ENCODE measurements around the gene RIC1. TPM values are rescaled to one million over a fixed set of nuclear protein-coding genes. Genes with fewer than 3 reads are reported as not detected.
"Not testable (repeated sequence)": the region's sequence is repeated elsewhere in the genome, so short reads cannot be mapped to it uniquely, and the experiment has no call there.

RIC1 gene
- total and polyA plus RNA-seq, 2 of the 4 experiments (the other 2 are of a cell fraction), result 28.8 to 76.9 TPM

- Histone ChIP-seq H2BK15ac (ENCODE audit: low read depth, low read length) (no peak overlapping the region), H4K20me1 (ENCODE audit: insufficient read depth, low read length) (no peaks in the 10 kb centered on the region), H3K9me3 (ENCODE audit: control insufficient read depth, insufficient read depth, low read length) (peaks cover 20% of the 10 kb centered on the region), H3K14ac (replicated peaks; ENCODE audit: low read depth, low read length) (no peak overlapping the region), H2BK5ac (ENCODE audit: low read depth, low read length, poor library complexity, severe bottlenecking) (no peak overlapping the region), H3K79me1 (ENCODE audit: low read depth in 1 of 2, low read length in 2 of 2) (peaks cover 6 to 11% of the 10 kb centered on the region in 2 experiments; a peak in 2 of 4 replicates), H3K36me3 (ENCODE audit: control insufficient read depth, insufficient read depth, low read length) (peaks cover 37% of the 10 kb centered on the region), H2AFZ (replicated peaks; ENCODE audit: low read length, poor library complexity) (no peak overlapping the region), H4K8ac (ENCODE audit: low read depth in 2 of 2, low read length in 2 of 2) (no peak overlapping the region), H3K27ac (ENCODE audit: insufficient read depth, low read length) (no peak overlapping the region), H3K9ac (ENCODE audit: low read depth, low read length) (no peak overlapping the region), H4K91ac (ENCODE audit: insufficient read depth, low read depth, low read length) (no peak overlapping the region), H2BK120ac (ENCODE audit: low read depth, low read length) (no peak overlapping the region), H3K9me1 (ENCODE audit: insufficient read depth, low read length) (peaks cover 3% of the 10 kb centered on the region; the same call in 1 of the 2 replicates), H4K5ac (ENCODE audit: low read depth, low read length) (no peak overlapping the region), H2BK20ac (ENCODE audit: low read depth, low read length) (no peak overlapping the region), H3K4me2 (ENCODE audit: low read depth, low read length) (no peak overlapping the region), H3K56ac (ENCODE audit: extremely low read depth, insufficient read depth, low read length) (no peak overlapping the region), H3K4me3 (ENCODE audit: insufficient read depth, low read depth, low read length) (no peak overlapping the region), H3K27me3 (ENCODE audit: control insufficient read depth, insufficient read depth, low read length) (no peaks in the 10 kb centered on the region), H2AK5ac (ENCODE audit: low read depth, low read length) (no peak overlapping the region), H3K18ac (ENCODE audit: low read depth, low read length) (no peak overlapping the region), H3K23ac (ENCODE audit: low read depth, low read length) (no peak overlapping the region), H3K4ac (ENCODE audit: low read depth, low read length) (no peak overlapping the region), H2AK9ac (replicated peaks; ENCODE audit: low read depth, low read length, poor library complexity) (no peak overlapping the region), H3K4me1 (ENCODE audit: control insufficient read depth, insufficient read depth, low read length) (no peaks in the 10 kb centered on the region; the same call in 1 of the 2 replicates)
- no peak for DNase-seq
- no CpG with 5 or more reads among the region's 1 CpG for WGBS, 2 experiments (ENCODE audit: extremely low coverage in 2 of 2, insufficient read length in 1 of 2)
- ChIA-PET CTCF (no interaction called here), POLR2A (ENCODE audit: unreplicated experiment) (no interaction called here)
- intact Hi-C loops (cut with micrococcal nuclease) (no loop called here), dilution Hi-C loops (cut with HindIII; ENCODE audit: low sequenced_read_pairs, unreplicated experiment) (no loop called here), in situ Hi-C loops (cut with MboI; ENCODE audit: low sequenced_read_pairs) (no loop called here)
- TF ChIP-seq MXI1 (IDR thresholded peaks at IDR 0.05; ENCODE audit: borderline replicate concordance, low read depth, low read length) (no peak), USF2 (IDR thresholded peaks at IDR 0.05; ENCODE audit: low read depth, low read length) (no peak)
- BruUV-seq (replicated peaks), result no TSS peak
- no peak for ATAC-seq (ENCODE audit: low read depth)
These were observed 149.9 kb downstream of the RIC1 start for GRCh38 chr9:5778805-5779204.

- H3K9me1 ChIP-seq (ENCODE audit: insufficient read depth, low read length); H3K4ac ChIP-seq (ENCODE audit: low read depth, low read length); H2AK9ac ChIP-seq (replicated peaks; ENCODE audit: low read depth, low read length, poor library complexity); H3K4me3 ChIP-seq (ENCODE audit: insufficient read depth, low read depth, low read length); H3K27me3 ChIP-seq (ENCODE audit: control insufficient read depth, insufficient read depth, low read length); H3K79me1 ChIP-seq (ENCODE audit: low read depth in 1 of 2, low read length in 2 of 2); H3K14ac ChIP-seq (replicated peaks; ENCODE audit: low read depth, low read length); H4K8ac ChIP-seq (ENCODE audit: low read depth in 2 of 2, low read length in 2 of 2); H3K27ac ChIP-seq (ENCODE audit: insufficient read depth, low read length); H2AFZ ChIP-seq (replicated peaks; ENCODE audit: low read length, poor library complexity); intact Hi-C loops (cut with micrococcal nuclease); H2BK5ac ChIP-seq (ENCODE audit: low read depth, low read length, poor library complexity, severe bottlenecking); H3K18ac ChIP-seq (ENCODE audit: low read depth, low read length); H3K4me1 ChIP-seq (ENCODE audit: control insufficient read depth, insufficient read depth, low read length); H2BK120ac ChIP-seq (ENCODE audit: low read depth, low read length); H4K91ac ChIP-seq (ENCODE audit: insufficient read depth, low read depth, low read length); H3K9ac ChIP-seq (ENCODE audit: low read depth, low read length); H2BK15ac ChIP-seq (ENCODE audit: low read depth, low read length); BruUV-seq (replicated peaks); DNase-seq; CTCF ChIA-PET; H3K23ac ChIP-seq (ENCODE audit: low read depth, low read length); H2AK5ac ChIP-seq (ENCODE audit: low read depth, low read length); H4K20me1 ChIP-seq (ENCODE audit: insufficient read depth, low read length); dilution Hi-C loops (cut with HindIII; ENCODE audit: low sequenced_read_pairs, unreplicated experiment); in situ Hi-C loops (cut with MboI; ENCODE audit: low sequenced_read_pairs); POLR2A ChIA-PET (ENCODE audit: unreplicated experiment); ATAC-seq (ENCODE audit: low read depth); H2BK20ac ChIP-seq (ENCODE audit: low read depth, low read length); H3K56ac ChIP-seq (ENCODE audit: extremely low read depth, insufficient read depth, low read length); H4K5ac ChIP-seq (ENCODE audit: low read depth, low read length); H3K4me2 ChIP-seq (ENCODE audit: low read depth, low read length): not testable (repeated sequence)
- H3K9me3 ChIP-seq (ENCODE audit: control insufficient read depth, insufficient read depth, low read length), result peaks cover 20% of the 10 kb centered on the region
- H3K36me3 ChIP-seq (ENCODE audit: control insufficient read depth, insufficient read depth, low read length), result peaks cover 29% of the 10 kb centered on the region
- 100% methylated on average over 1 of the region's 4 CpGs; no CpG with 5 or more reads in 1 of the 2 experiments for WGBS, 2 experiments (ENCODE audit: extremely low coverage in 2 of 2, insufficient read length in 1 of 2)
These were observed 150.9 kb downstream of the RIC1 start for GRCh38 chr9:5779705-5780218.
